Measurements from ENCODE around the gene SZRD1. TPM values are rescaled to one million over a fixed set of nuclear protein-coding genes. Genes with fewer than 3 reads are reported as not detected.
A peak's percentile ranks its signal among the peaks of the same experiment; 100 is the strongest.

SZRD1 gene
- total RNA-seq, 2 experiments from 2014 or later, result 115 to 120 TPM

DNA sequence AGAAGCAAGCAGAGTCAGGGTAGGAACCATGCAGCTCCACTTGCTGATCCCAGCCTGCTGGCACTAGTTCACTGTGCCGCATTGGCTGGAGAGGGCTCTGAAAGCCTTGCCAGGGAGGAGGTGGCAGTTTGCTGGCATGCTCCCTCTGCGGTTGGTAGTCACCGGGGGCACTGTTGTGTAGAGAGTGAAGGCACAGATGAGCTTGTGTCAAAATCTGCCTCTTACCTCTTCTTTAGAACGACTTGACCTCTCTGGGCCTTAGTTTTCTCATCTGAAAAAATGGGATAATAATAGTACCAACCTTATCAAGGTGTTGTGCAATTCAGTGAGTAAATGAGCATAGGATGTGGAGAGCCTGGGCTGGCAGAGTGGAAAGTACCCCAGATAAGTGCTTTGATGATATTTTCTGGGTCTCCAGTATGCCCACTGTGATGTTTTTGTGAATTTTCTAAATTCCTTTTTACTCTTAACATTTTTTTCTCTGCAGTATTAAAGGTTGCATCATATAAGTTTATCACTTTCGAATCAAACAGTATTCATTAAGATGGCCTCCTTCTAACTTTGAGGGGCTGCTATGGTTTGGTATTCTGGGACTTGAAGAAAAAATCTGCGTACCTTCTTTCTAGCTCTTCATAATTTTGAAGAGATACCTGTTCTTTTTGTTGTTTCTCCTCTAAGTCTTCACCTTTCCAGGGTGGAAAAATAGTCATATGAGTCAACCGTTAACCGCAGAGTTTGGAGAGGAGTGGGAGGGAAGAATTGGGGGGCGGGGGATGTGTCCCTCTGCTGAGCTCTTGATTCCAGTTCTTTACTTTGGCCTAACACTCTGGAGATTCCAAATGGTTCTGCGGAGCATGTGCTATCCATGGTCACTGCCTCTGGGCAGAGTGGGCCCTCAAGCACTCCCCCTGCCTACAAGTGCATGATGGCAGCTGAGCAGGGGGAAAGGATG, 26.8 kb downstream of the SZRD1 start:
- no peaks in the 10 kb centered on the region for H3K9me3 Mint-ChIP-seq
- intact Hi-C loops (cut with DNase I, micrococcal nuclease), result no loop called here
- peaks cover 34% of the 10 kb centered on the region for H3K4me1 ChIP-seq (ENCODE audit: insufficient read depth, low read length)
- POLR2A ChIA-PET, result interaction anchor here (1.5 kb wide), 1 partner anchor 47 kb away, joined by 3 read pairs; the partner anchor contains the start of gene NECAP2
- no peak overlapping the region for H3K4me3 Mint-ChIP-seq
- H3K27me3 Mint-ChIP-seq, result no peaks in the 10 kb centered on the region
- H3K27ac ChIP-seq (ENCODE audit: low read depth in 1 of 2, low read length in 2 of 2), result no peak overlapping the region
- H3K36me3 Mint-ChIP-seq (ENCODE audit: low read depth), result peaks cover 81% of the 10 kb centered on the region
- H3K4me1 Mint-ChIP-seq (ENCODE audit: low read depth), result peaks cover 31% of the 10 kb centered on the region
- no peak for TF ChIP-seq CTCF (IDR thresholded peaks at IDR 0.05)
- no peaks in the 10 kb centered on the region for H3K9me3 ChIP-seq (ENCODE audit: control insufficient read depth in 1 of 2, insufficient read depth in 1 of 2, low read length in 2 of 2)
- H3K4me3 ChIP-seq (ENCODE audit: low read length), result no peak overlapping the region
- DNase-seq (no peak), ATAC-seq (ENCODE audit: poor library complexity) (no peak)
- no peaks in the 10 kb centered on the region for H3K27me3 ChIP-seq (ENCODE audit: control insufficient read depth in 1 of 2, insufficient read depth in 2 of 2, low read length in 2 of 2)
- peaks cover 69% of the 10 kb centered on the region for H3K36me3 ChIP-seq (ENCODE audit: insufficient read depth, low read length)
- CTCF ChIA-PET, result no interaction called here
- peak overlapping the region; percentile 17 for H3K27ac Mint-ChIP-seq

DNA sequence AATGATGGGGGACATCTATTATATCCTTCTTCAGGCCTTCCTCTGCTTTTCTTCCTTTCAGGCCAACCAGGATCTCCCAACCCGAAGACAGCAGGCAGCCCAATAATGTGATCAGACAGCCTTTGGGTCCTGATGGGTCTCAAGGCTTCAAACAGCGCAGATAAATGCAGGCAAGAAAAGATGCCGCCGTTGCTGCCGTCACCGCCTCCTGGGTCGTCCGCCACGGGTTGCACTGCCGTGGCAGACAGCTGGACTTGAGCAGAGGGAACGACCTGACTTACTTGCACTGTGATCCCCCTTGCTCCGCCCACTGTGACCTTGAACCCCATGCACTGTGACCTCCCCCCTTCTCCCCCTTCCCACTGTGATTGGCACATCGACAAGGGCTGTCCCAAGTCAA, 27.9 kb downstream of the SZRD1 start:
- peaks cover 71% of the 10 kb centered on the region for H3K36me3 ChIP-seq (ENCODE audit: insufficient read depth, low read length)
- CTCF ChIA-PET, result no interaction called here
- Mint-ChIP-seq H3K4me1 (ENCODE audit: low read depth) (peaks cover 28% of the 10 kb centered on the region), H3K4me3 (no peak overlapping the region), H3K36me3 (ENCODE audit: low read depth) (peaks cover 90% of the 10 kb centered on the region), H3K27ac (no peak overlapping the region), H3K9me3 (no peaks in the 10 kb centered on the region), H3K27me3 (no peaks in the 10 kb centered on the region)
- ATAC-seq (ENCODE audit: poor library complexity) (no peak), DNase-seq (no peak)
- no peak overlapping the region for H3K27ac ChIP-seq (ENCODE audit: low read depth in 1 of 2, low read length in 2 of 2)
- POLR2A ChIA-PET, result interaction anchor here (1.5 kb wide), 1 partner anchor 46 kb away, joined by 3 read pairs; the partner anchor contains the start of gene NECAP2
- intact Hi-C loops (cut with DNase I, micrococcal nuclease), result no loop called here
- no peaks in the 10 kb centered on the region for H3K27me3 ChIP-seq (ENCODE audit: control insufficient read depth in 1 of 2, insufficient read depth in 2 of 2, low read length in 2 of 2)
- H3K4me1 ChIP-seq (ENCODE audit: insufficient read depth, low read length), result peaks cover 28% of the 10 kb centered on the region
- TF ChIP-seq CTCF (IDR thresholded peaks at IDR 0.05), result no peak
- no peak overlapping the region for H3K4me3 ChIP-seq (ENCODE audit: low read length)
- H3K9me3 ChIP-seq (ENCODE audit: control insufficient read depth in 1 of 2, insufficient read depth in 1 of 2, low read length in 2 of 2), result no peaks in the 10 kb centered on the region

DNA sequence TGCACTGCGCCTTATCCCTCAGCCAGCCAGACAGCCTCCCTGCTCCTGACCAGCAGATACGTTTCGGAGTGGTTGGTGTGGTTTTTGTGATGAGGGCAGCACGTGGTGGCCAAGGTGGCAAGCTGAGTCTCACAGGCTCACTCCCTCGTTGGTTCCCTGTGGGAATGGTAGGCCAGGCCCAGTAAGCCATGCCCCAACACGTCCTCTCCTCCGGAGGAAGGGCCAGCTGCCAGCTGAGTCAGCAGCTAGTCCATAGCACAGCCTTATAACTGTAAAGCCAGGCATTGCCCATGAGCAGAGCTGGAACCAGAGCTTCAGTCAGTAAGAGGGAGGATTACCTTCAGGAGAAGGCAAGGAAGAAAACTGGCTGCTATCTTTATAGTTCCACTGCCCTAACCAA, 29.5 kb downstream of the SZRD1 start:
- H3K27ac ChIP-seq (ENCODE audit: low read depth in 1 of 2, low read length in 2 of 2), result no peak overlapping the region
- H3K27ac Mint-ChIP-seq, result no peak overlapping the region
- H3K9me3 Mint-ChIP-seq, result no peaks in the 10 kb centered on the region
- no peaks in the 10 kb centered on the region for H3K27me3 ChIP-seq (ENCODE audit: control insufficient read depth in 1 of 2, insufficient read depth in 2 of 2, low read length in 2 of 2)
- H3K27me3 Mint-ChIP-seq, result no peaks in the 10 kb centered on the region
- H3K36me3 ChIP-seq (ENCODE audit: insufficient read depth, low read length), result peaks cover 67% of the 10 kb centered on the region
- ChIA-PET CTCF (no interaction called here), POLR2A (no interaction called here)
- no peak overlapping the region for H3K4me3 ChIP-seq (ENCODE audit: low read length)
- intact Hi-C loops (cut with DNase I, micrococcal nuclease), result no loop called here
- no peaks in the 10 kb centered on the region for H3K9me3 ChIP-seq (ENCODE audit: control insufficient read depth in 1 of 2, insufficient read depth in 1 of 2, low read length in 2 of 2)
- ATAC-seq (ENCODE audit: poor library complexity) (no peak), DNase-seq (no peak)
- H3K4me1 ChIP-seq (ENCODE audit: insufficient read depth, low read length), result peaks cover 11% of the 10 kb centered on the region
- peaks cover 75% of the 10 kb centered on the region for H3K36me3 Mint-ChIP-seq (ENCODE audit: low read depth)
- TF ChIP-seq CTCF (IDR thresholded peaks at IDR 0.05), result no peak
- H3K4me3 Mint-ChIP-seq, result no peak overlapping the region
- H3K4me1 Mint-ChIP-seq (ENCODE audit: low read depth), result peaks cover 14% of the 10 kb centered on the region
